Tibial nerve (tissue), 4 donors: ENCODE results near the gene GTSE1. TPM values are rescaled to one million over a fixed set of nuclear protein-coding genes. Genes with fewer than 3 reads are reported as not detected.
A peak's percentile ranks its signal among the peaks of the same experiment; 100 is the strongest.

Experiments
- DNase-seq, 2 donors: peaks; one replicate each; pipeline ENCODE4 v3.0.0-alpha.2; 2019; ENCODE audit warnings: low spot score in 2 of 2
- H3K27ac ChIP-seq, 4 donors: fragments of 200-600 bp; sonication (generic) in 3 of 4; one replicate each; pipeline ENCODE4 v1.5.1; 2017 to 2019; ENCODE audit warnings: mild to moderate bottlenecking in 1 of 4
- H3K27me3 ChIP-seq, 2 donors: fragments of 200-600 bp; sonication (generic) in 1 of 2; one replicate each; pipeline versions ENCODE4 v1.5.1 to v1.6.0; 2017 to 2019
- H3K36me3 ChIP-seq, 3 donors: fragments of 200-600 bp; sonication (generic); one replicate each; pipeline ENCODE4 v1.5.1; 2018 to 2019
- H3K4me1 ChIP-seq, 4 donors: fragments of 200-600 bp; sonication (generic) in 3 of 4; one replicate each; pipeline ENCODE4 v1.5.1; 2017 to 2019
- H3K4me3 ChIP-seq, 4 donors: fragments of 200-600 bp; sonication (generic) in 3 of 4; one replicate each; pipeline ENCODE4 v1.5.1; 2017 to 2019; ENCODE audit warnings: mild to moderate bottlenecking in 1 of 4, moderate library complexity in 1 of 4
- H3K9me3 ChIP-seq, 4 donors: fragments of 200-600 bp; sonication (generic) in 3 of 4; one replicate each; pipeline ENCODE4 v1.5.1; 2017 to 2019
- EP300 ChIP-seq, 2 donors: sonication (generic); formaldehyde crosslinking; IDR thresholded peaks; one replicate each; pipeline ENCODE4 v1.6.1; 2017; ENCODE audit warnings: antibody characterized with exemption in 2 of 2, mild to moderate bottlenecking in 1 of 2
- POLR2A ChIP-seq, 2 donors: fragments of 450-650 bp; IDR thresholded peaks; one replicate each; pipeline ENCODE4 v1.6.1; 2017; ENCODE audit warnings: antibody characterized with exemption in 2 of 2, mild to moderate bottlenecking in 2 of 2, moderate library complexity in 2 of 2
- WGBS, 2 donors: methylation state at CpG; one replicate each; pipeline ENCODE4 v1.1.5; 2018; 5-methylcytosine and 5-hydroxymethylcytosine counted together
- total RNA-seq, 4 donors: library from RNA; depleted of rRNA; stranded (reverse); fragments of >200 nt; gene quantifications; one replicate each; pipeline ENCODE4 v1.1.0, GENCODE V29; 2016
- TF ChIP-seq, protein P1 (sequence below), 5 experiments: fragments of 200-600 bp in 3 of 5; fragments of 450-650 bp in 2 of 5; sonication (generic) in 3 of 5; IDR thresholded peaks; one replicate each; pipeline ENCODE4 v1.5.1; 2016 to 2019; ENCODE audit warnings: antibody characterized with exemption in 5 of 5, mild to moderate bottlenecking in 3 of 5, moderate library complexity in 2 of 5

Gene GTSE1
- total RNA-seq, 4 donors from 2014 or later = 0.30 to 3.3 TPM; not detected in 2

GRCh38 chr22:46286006-46286405 is 10.7 kb upstream of the GTSE1 start:
- H3K4me1 ChIP-seq = peaks cover 0 to 14% (median 0%) of the 10 kb centered on the region in 4 donors
- 91 to 95% methylated on average over 3 of the region's 3 CpGs for WGBS, 2 donors
- no peaks in the 10 kb centered on the region for H3K27me3 ChIP-seq
- no peak overlapping the region for H3K4me3 ChIP-seq
- no peaks in the 10 kb centered on the region for H3K9me3 ChIP-seq
- H3K36me3 ChIP-seq = peaks cover 4 to 99% (median 5%) of the 10 kb centered on the region in 3 donors
- no peak for DNase-seq
- H3K27ac ChIP-seq = no peak overlapping the region
- TF ChIP-seq POLR2A (IDR thresholded peaks at IDR 0.05) (no peak), EP300 (IDR thresholded peaks at IDR 0.05) (no peak)
- TF ChIP-seq, protein P1, sequence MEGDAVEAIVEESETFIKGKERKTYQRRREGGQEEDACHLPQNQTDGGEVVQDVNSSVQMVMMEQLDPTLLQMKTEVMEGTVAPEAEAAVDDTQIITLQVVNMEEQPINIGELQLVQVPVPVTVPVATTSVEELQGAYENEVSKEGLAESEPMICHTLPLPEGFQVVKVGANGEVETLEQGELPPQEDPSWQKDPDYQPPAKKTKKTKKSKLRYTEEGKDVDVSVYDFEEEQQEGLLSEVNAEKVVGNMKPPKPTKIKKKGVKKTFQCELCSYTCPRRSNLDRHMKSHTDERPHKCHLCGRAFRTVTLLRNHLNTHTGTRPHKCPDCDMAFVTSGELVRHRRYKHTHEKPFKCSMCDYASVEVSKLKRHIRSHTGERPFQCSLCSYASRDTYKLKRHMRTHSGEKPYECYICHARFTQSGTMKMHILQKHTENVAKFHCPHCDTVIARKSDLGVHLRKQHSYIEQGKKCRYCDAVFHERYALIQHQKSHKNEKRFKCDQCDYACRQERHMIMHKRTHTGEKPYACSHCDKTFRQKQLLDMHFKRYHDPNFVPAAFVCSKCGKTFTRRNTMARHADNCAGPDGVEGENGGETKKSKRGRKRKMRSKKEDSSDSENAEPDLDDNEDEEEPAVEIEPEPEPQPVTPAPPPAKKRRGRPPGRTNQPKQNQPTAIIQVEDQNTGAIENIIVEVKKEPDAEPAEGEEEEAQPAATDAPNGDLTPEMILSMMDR (IDR thresholded peaks at IDR 0.05) = no peak

GRCh38 chr22:46286941-46287872 is 9.5 kb upstream of the GTSE1 start:
- 89 to 91% methylated on average over 15 of the region's 15 CpGs for WGBS, 2 donors
- H3K4me3 ChIP-seq = no peak overlapping the region
- H3K27me3 ChIP-seq = no peaks in the 10 kb centered on the region
- peaks cover 0 to 8% (median 0%) of the 10 kb centered on the region in 4 donors for H3K9me3 ChIP-seq
- DNase-seq = no peak
- H3K4me1 ChIP-seq = peaks cover 0 to 14% (median 0%) of the 10 kb centered on the region in 4 donors
- peaks cover 4 to 99% (median 5%) of the 10 kb centered on the region in 3 donors for H3K36me3 ChIP-seq
- TF ChIP-seq, protein P1 (IDR thresholded peaks at IDR 0.05) = no peak
- TF ChIP-seq POLR2A (IDR thresholded peaks at IDR 0.05) (no peak), EP300 (IDR thresholded peaks at IDR 0.05) (no peak)
- H3K27ac ChIP-seq = peak overlapping the region in 2 of 4 donors; percentile 8 to 35

GRCh38 chr22:46287873-46288751 is 8.6 kb upstream of the GTSE1 start:
- no peak for DNase-seq
- Histone ChIP-seq H3K9me3 (peaks cover 0 to 9% (median 0%) of the 10 kb centered on the region in 4 donors), H3K27me3 (no peaks in the 10 kb centered on the region), H3K27ac (peak overlapping the region in 2 of 4 donors; percentile 8 to 35), H3K4me3 (peak overlapping the region in 1 of 4 donors; percentile 24), H3K36me3 (peaks cover 4 to 99% (median 7%) of the 10 kb centered on the region in 3 donors), H3K4me1 (peaks cover 0 to 14% (median 0%) of the 10 kb centered on the region in 4 donors)
- TF ChIP-seq POLR2A (IDR thresholded peaks at IDR 0.05) (no peak), EP300 (IDR thresholded peaks at IDR 0.05) (no peak)
- TF ChIP-seq, protein P1 (IDR thresholded peaks at IDR 0.05) = no peak
- WGBS, 2 donors = 74 to 77% methylated on average over 16 of the region's 24 CpGs

DNA sequence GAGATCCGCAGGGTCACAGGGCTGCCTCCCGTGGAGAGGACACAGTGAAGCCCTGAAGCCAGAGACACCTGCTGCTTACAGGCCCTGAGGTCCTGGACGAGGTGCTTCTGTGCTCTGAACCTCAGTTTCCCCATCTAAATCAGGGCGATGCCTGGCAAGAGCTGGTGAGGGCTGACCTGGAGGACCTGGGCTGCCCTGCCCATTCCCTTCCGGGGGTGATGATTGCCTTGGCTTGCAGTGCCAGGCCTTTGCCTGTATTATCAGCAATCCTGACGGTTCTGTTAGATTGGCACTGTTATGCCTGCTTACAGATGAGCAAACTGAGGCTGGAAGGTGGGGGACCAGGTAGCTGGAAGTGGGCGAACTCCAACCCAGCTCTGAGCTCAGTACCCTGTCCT is 7.8 kb upstream of the GTSE1 start:
- Histone ChIP-seq H3K36me3 (peaks cover 4 to 100% (median 7%) of the 10 kb centered on the region in 3 donors), H3K9me3 (peaks cover 0 to 9% (median 0%) of the 10 kb centered on the region in 4 donors), H3K27ac (peak overlapping the region in 1 of 4 donors; percentile 35), H3K27me3 (no peaks in the 10 kb centered on the region), H3K4me1 (peaks cover 0 to 14% (median 0%) of the 10 kb centered on the region in 4 donors), H3K4me3 (no peak overlapping the region)
- no peak for DNase-seq
- TF ChIP-seq, protein P1 (IDR thresholded peaks at IDR 0.05) = no peak
- TF ChIP-seq EP300 (IDR thresholded peaks at IDR 0.05) (no peak), POLR2A (IDR thresholded peaks at IDR 0.05) (no peak)
- WGBS, 2 donors = 88 to 93% methylated on average over 4 to 5 of the region's 7 CpGs
